ENCODE results near the gene VPS33A. TPM values are rescaled to one million over a fixed set of nuclear protein-coding genes. Genes with fewer than 3 reads are reported as not detected.

The VPS33A gene
- total RNA-seq, 1 experiment from 2014 or later = 37.6 TPM

GRCh38 chr12:122208073-122208820 is 58.0 kb downstream of the VPS33A start:
- peaks cover 24% of the 10 kb centered on the region for H3K4me1 Mint-ChIP-seq
- ATAC-seq (no peak), DNase-seq (ENCODE audit: low spot score) (no peak)
- H3K36me3 Mint-ChIP-seq = peaks cover 37% of the 10 kb centered on the region
- no peak for TF ChIP-seq FOXK1 (CRISPR knock-in tag; IDR thresholded peaks at IDR 0.05)
- TF ChIP-seq, protein P1, sequence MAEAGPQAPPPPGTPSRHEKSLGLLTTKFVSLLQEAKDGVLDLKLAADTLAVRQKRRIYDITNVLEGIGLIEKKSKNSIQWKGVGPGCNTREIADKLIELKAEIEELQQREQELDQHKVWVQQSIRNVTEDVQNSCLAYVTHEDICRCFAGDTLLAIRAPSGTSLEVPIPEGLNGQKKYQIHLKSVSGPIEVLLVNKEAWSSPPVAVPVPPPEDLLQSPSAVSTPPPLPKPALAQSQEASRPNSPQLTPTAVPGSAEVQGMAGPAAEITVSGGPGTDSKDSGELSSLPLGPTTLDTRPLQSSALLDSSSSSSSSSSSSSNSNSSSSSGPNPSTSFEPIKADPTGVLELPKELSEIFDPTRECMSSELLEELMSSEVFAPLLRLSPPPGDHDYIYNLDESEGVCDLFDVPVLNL (CRISPR knock-in tag; IDR thresholded peaks at IDR 0.05; ENCODE audit: borderline replicate concordance, low read depth) = no peak
- TF ChIP-seq JAZF1 (CRISPR knock-in tag; IDR thresholded peaks at IDR 0.05) = no peak
- no peak for TF ChIP-seq MYBL2 (CRISPR knock-in tag; IDR thresholded peaks at IDR 0.05)
- TF ChIP-seq NFE2L1 (CRISPR knock-in tag; IDR thresholded peaks at IDR 0.05) = no peak
- TF ChIP-seq TEAD4 (CRISPR knock-in tag; IDR thresholded peaks at IDR 0.05) = no peak
- CTCF ChIA-PET = no interaction called here
- H3K9me3 Mint-ChIP-seq = no peaks in the 10 kb centered on the region
- H3K27ac Mint-ChIP-seq = peak overlapping the region; percentile 50
- POLR2A ChIA-PET = no interaction called here
- no peak overlapping the region for H3K4me3 Mint-ChIP-seq
- peaks cover 25% of the 10 kb centered on the region for H3K27me3 Mint-ChIP-seq (ENCODE audit: low read depth)

- peaks cover 34% of the 10 kb centered on the region for H3K27me3 Mint-ChIP-seq (ENCODE audit: low read depth)
- no peak for DNase-seq (ENCODE audit: low spot score)
- TF ChIP-seq ZBTB43 (CRISPR knock-in tag; IDR thresholded peaks at IDR 0.05) (no peak), IRF2 (CRISPR knock-in tag; IDR thresholded peaks at IDR 0.05; ENCODE audit: borderline replicate concordance, low read depth) (no peak), HMGA2 (CRISPR knock-in tag; IDR thresholded peaks at IDR 0.05) (no peak), ETV6 (CRISPR knock-in tag; IDR thresholded peaks at IDR 0.05) (no peak), USF1 (CRISPR knock-in tag; IDR thresholded peaks at IDR 0.05) (no peak), GRHL2 (CRISPR knock-in tag; IDR thresholded peaks at IDR 0.05; ENCODE audit: insufficient replicate concordance, severe bottlenecking) (no peak), NR2C2 (CRISPR knock-in tag; IDR thresholded peaks at IDR 0.05) (no peak), CBFB (CRISPR knock-in tag; IDR thresholded peaks at IDR 0.05; ENCODE audit: low read depth) (no peak)
- TF ChIP-seq, protein P2, sequence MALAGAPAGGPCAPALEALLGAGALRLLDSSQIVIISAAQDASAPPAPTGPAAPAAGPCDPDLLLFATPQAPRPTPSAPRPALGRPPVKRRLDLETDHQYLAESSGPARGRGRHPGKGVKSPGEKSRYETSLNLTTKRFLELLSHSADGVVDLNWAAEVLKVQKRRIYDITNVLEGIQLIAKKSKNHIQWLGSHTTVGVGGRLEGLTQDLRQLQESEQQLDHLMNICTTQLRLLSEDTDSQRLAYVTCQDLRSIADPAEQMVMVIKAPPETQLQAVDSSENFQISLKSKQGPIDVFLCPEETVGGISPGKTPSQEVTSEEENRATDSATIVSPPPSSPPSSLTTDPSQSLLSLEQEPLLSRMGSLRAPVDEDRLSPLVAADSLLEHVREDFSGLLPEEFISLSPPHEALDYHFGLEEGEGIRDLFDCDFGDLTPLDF (CRISPR knock-in tag; IDR thresholded peaks at IDR 0.05) = no peak
- H3K4me3 Mint-ChIP-seq = no peak overlapping the region
- ChIA-PET POLR2A (interaction anchor here (0.6 kb wide), 1 partner anchor 11 kb away, joined by 3 read pairs; no protein-coding TSS in a partner anchor), CTCF (no interaction called here)
- no peaks in the 10 kb centered on the region for H3K9me3 Mint-ChIP-seq
- peaks cover 34% of the 10 kb centered on the region for H3K36me3 Mint-ChIP-seq
- no peak for ATAC-seq
- H3K4me1 Mint-ChIP-seq = peaks cover 24% of the 10 kb centered on the region
- H3K27ac Mint-ChIP-seq = peak overlapping the region; percentile 48
These were observed 58.9 kb downstream of the VPS33A start for GRCh38 chr12:122207391-122207790.

GRCh38 chr12:122206976-122207375 is 59.3 kb downstream of the VPS33A start:
- no peak overlapping the region for H3K4me3 Mint-ChIP-seq
- H3K27me3 Mint-ChIP-seq (ENCODE audit: low read depth) = peaks cover 37% of the 10 kb centered on the region
- no peak for ATAC-seq
- DNase-seq (ENCODE audit: low spot score) = no peak
- peaks cover 30% of the 10 kb centered on the region for H3K36me3 Mint-ChIP-seq
- no peak overlapping the region for H3K27ac Mint-ChIP-seq
- no peaks in the 10 kb centered on the region for H3K9me3 Mint-ChIP-seq
- H3K4me1 Mint-ChIP-seq = peaks cover 24% of the 10 kb centered on the region
- CTCF ChIA-PET = no interaction called here
- POLR2A ChIA-PET = interaction anchor here (0.6 kb wide), 1 partner anchor 11 kb away, joined by 3 read pairs; no protein-coding TSS in a partner anchor
- TF ChIP-seq, protein P1 (CRISPR knock-in tag; IDR thresholded peaks at IDR 0.05; ENCODE audit: borderline replicate concordance, low read depth) = no peak
